ENCODE measurements around the gene AVPI1. TPM values are rescaled to one million over a fixed set of nuclear protein-coding genes. Genes with fewer than 3 reads are reported as not detected.
A peak's percentile ranks its signal among the peaks of the same experiment; 100 is the strongest.
"Not testable (repeated sequence)": the region's sequence is repeated elsewhere in the genome, so short reads cannot be mapped to it uniquely, and the experiment has no call there.

The AVPI1 gene
- total RNA-seq, 1 donor from 2014 or later = 125 TPM

- peaks cover 33% of the 10 kb centered on the region for H3K4me1 ChIP-seq
- no peak for DNase-seq (ENCODE audit: extremely low spot score in 2 of 2)
- intact Hi-C loops (cut with DNase I) = no loop called here
- peak overlapping the region; percentile 11 for H3K27ac ChIP-seq
- H3K4me3 ChIP-seq = no peak overlapping the region
- TF ChIP-seq POLR2AphosphoS5 (IDR thresholded peaks at IDR 0.05; ENCODE audit: insufficient read depth in 1 of 2, low read depth in 1 of 2) = no peak
- H3K9me3 ChIP-seq = no peaks in the 10 kb centered on the region
- no peaks in the 10 kb centered on the region for H3K27me3 ChIP-seq
- peaks cover 0 to 41% of the 10 kb centered on the region in 2 donors for H3K36me3 ChIP-seq
Measured at GRCh38 chr10:97651773-97652172, 35.3 kb downstream of the AVPI1 start.

DNA sequence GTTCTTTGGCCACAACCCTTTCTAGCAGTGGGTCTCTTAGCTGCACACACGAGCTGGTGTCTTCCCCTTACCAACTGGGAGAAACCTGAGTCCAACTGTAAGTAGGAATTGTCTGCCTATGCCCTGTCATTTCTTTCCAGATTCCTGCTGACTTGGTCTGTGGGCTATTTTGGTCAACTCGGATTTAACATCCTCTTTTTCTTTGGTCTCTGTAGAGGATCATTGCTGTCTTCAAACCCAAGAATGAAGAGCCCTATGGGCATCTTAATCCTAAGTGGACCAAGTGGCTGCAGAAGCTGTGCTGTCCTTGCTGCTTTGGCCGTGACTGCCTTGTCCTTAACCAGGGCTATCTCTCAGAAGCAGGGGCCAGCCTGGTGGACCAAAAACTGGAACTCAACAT lies 36.3 kb downstream of the AVPI1 start:
- Histone ChIP-seq H3K27me3 (no peaks in the 10 kb centered on the region), H3K4me1 (peaks cover 37% of the 10 kb centered on the region), H3K36me3 (peaks cover 0 to 31% of the 10 kb centered on the region in 2 donors), H3K27ac (peak overlapping the region; percentile 73), H3K9me3 (no peaks in the 10 kb centered on the region), H3K4me3 (no peak overlapping the region)
- DNase-seq (ENCODE audit: extremely low spot score in 2 of 2) = no peak
- TF ChIP-seq POLR2AphosphoS5 (IDR thresholded peaks at IDR 0.05; ENCODE audit: insufficient read depth in 1 of 2, low read depth in 1 of 2) (no peak), POLR2A (IDR thresholded peaks at IDR 0.05) (no peak), CTCF (IDR thresholded peaks at IDR 0.05) (no peak)
- intact Hi-C loops (cut with DNase I) = no loop called here

- intact Hi-C loops (cut with DNase I); H3K9me3 ChIP-seq; DNase-seq (ENCODE audit: extremely low spot score in 2 of 2); H3K27me3 ChIP-seq; H3K4me3 ChIP-seq: not testable (repeated sequence)
- H3K36me3 ChIP-seq = peaks cover 0 to 29% of the 10 kb centered on the region in 2 donors
- peak overlapping the region; percentile 73 for H3K27ac ChIP-seq
- H3K4me1 ChIP-seq = peaks cover 37% of the 10 kb centered on the region
Measured at GRCh38 chr10:97649405-97649750, 37.7 kb downstream of the AVPI1 start.

DNA sequence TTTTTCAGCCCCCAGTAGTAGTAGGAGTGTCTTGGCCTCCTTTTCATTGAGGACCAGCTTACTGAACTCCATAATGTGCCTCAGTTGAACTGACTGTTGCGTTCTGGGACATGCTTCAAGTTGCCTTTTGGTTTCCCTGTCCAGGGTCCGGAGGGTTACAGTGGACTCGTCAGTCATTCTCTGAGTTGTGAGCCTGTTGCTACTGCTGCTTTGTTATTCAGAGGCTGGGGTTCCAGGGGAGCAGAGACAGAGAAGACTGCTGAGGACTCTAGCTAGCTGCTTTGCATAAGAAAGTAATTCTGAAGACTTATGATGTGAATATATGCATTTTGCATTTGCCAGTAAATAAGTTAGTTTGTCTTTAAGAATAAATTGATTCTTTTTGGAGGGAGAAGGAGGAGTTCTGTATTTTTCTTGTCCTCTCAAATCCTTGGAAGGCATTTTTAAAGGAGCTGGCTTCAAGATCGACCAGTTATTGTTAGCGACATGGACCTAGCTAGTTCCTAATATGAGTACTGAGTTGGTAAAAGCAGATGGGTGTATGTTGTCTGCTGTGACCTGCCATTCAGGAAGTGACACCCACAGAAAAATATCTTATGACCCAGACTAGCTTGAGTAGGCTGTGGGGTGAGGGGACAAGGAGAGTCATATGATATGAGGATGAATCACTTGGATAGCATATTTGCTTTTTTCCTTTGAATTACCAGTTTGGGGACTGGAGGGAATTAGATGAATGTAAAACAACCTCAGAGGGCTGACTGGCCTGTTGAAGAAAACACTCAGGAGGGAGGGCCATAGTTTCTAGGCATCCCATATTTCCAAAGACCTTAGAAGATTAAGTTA lies 38.3 kb downstream of the AVPI1 start:
- Histone ChIP-seq H3K36me3 (peaks cover 0 to 35% of the 10 kb centered on the region in 2 donors), H3K4me3 (no peak overlapping the region), H3K27ac (peak overlapping the region; percentile 73), H3K9me3 (no peaks in the 10 kb centered on the region), H3K4me1 (peaks cover 37% of the 10 kb centered on the region), H3K27me3 (no peaks in the 10 kb centered on the region)
- intact Hi-C loops (cut with DNase I) = no loop called here
- peak in 1 of 2 donors; percentile 76 for TF ChIP-seq POLR2AphosphoS5 (IDR thresholded peaks at IDR 0.05; ENCODE audit: insufficient read depth in 1 of 2, low read depth in 1 of 2)
- TF ChIP-seq POLR2A (IDR thresholded peaks at IDR 0.05) = no peak
- no peak for DNase-seq (ENCODE audit: extremely low spot score in 2 of 2)

DNA sequence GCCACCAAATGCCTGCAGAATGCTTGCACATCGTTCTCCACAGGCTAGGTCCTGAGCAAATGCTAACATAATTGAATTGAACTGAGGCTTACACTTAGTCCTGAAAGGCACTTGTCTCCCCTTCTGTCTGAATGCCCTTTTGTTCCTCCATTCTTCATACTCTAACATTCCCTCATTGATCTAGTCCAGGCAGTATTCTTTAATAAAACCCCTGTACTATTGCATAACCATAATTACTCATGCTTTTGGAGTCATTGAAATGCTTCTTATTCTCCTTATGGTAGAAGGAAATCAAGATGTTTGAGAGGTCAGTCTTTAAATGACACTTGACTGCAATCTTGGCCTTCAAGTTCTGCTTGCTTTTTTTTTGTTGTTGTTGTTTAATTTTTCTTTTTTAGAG lies 39.5 kb downstream of the AVPI1 start:
- intact Hi-C loops (cut with DNase I) = no loop called here
- Histone ChIP-seq H3K36me3 (peaks cover 0 to 25% of the 10 kb centered on the region in 2 donors), H3K4me3 (no peak overlapping the region), H3K4me1 (peaks cover 48% of the 10 kb centered on the region), H3K9me3 (no peaks in the 10 kb centered on the region), H3K27ac (peak overlapping the region; percentile 73), H3K27me3 (no peaks in the 10 kb centered on the region)
- DNase-seq (ENCODE audit: extremely low spot score in 2 of 2) = no peak
- no peak for TF ChIP-seq CTCF (IDR thresholded peaks at IDR 0.05)
- no peak for TF ChIP-seq POLR2AphosphoS5 (IDR thresholded peaks at IDR 0.05; ENCODE audit: insufficient read depth in 1 of 2, low read depth in 1 of 2)
- TF ChIP-seq POLR2A (IDR thresholded peaks at IDR 0.05) = no peak

DNA sequence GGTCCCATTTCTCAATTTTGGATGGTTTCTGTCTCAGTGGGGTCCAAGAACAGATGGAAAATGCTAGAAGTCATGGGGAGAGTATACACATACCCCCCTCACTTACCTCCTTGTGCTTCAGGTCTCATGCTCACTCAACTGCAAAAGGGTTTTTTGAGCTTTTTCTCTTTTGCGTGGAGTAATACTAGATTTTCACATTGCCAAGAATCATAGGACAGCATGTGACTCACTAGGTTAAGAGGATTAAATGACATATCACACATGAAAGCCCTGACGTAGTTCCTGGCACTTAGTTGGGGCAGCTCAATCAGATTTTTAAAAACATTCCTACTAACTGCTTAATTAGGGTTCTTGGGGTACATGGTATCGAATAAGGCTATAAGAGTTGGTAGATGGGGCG lies 42.1 kb downstream of the AVPI1 start:
- Histone ChIP-seq H3K9me3 (no peaks in the 10 kb centered on the region), H3K27ac (no peak overlapping the region), H3K36me3 (peaks cover 0 to 9% of the 10 kb centered on the region in 2 donors), H3K27me3 (no peaks in the 10 kb centered on the region), H3K4me3 (no peak overlapping the region), H3K4me1 (peaks cover 59% of the 10 kb centered on the region)
- no peak for TF ChIP-seq POLR2AphosphoS5 (IDR thresholded peaks at IDR 0.05; ENCODE audit: insufficient read depth in 1 of 2, low read depth in 1 of 2)
- TF ChIP-seq POLR2A (IDR thresholded peaks at IDR 0.05) = no peak
- no peak for TF ChIP-seq CTCF (IDR thresholded peaks at IDR 0.05)
- intact Hi-C loops (cut with DNase I) = no loop called here
- no peak for DNase-seq (ENCODE audit: extremely low spot score in 2 of 2)
